ENCODE measurements around the gene SCT.
A peak's percentile ranks its signal among the peaks of the same experiment; 100 is the strongest.

SCT gene

GRCh38 chr11:608791-609251, 18.2 kb downstream of the SCT start:
- no peak for TF ChIP-seq CTCF (conservative IDR thresholded peaks at IDR 0.05; ENCODE audit: low read depth, low read length)
- DNase-seq (ENCODE audit: low read depth): no peak

GRCh38 chr11:607971-608659, 18.9 kb downstream of the SCT start:
- no peak for TF ChIP-seq CTCF (conservative IDR thresholded peaks at IDR 0.05; ENCODE audit: low read depth, low read length)
- no peak overlapping the region for H3K4me3 ChIP-seq (ENCODE audit: low read depth, low read length)
- DNase-seq (ENCODE audit: low read depth): no peak

More at GRCh38 chr11:608791-609251, 18.2 kb downstream of the SCT start:
- no peak overlapping the region for H3K4me3 ChIP-seq (ENCODE audit: low read depth, low read length)

- no peak for DNase-seq (ENCODE audit: low read depth)
- no peak overlapping the region for H3K4me3 ChIP-seq (ENCODE audit: low read depth, low read length)
- no peak for TF ChIP-seq CTCF (conservative IDR thresholded peaks at IDR 0.05; ENCODE audit: low read depth, low read length)
Observed at GRCh38 chr11:607020-607780, 19.8 kb downstream of the SCT start.

- H3K4me3 ChIP-seq (ENCODE audit: low read depth, low read length): no peak overlapping the region
- TF ChIP-seq CTCF (conservative IDR thresholded peaks at IDR 0.05; ENCODE audit: low read depth, low read length): no peak
- peak; percentile 31 for DNase-seq (ENCODE audit: low read depth)
Observed at GRCh38 chr11:606245-606644, 20.7 kb downstream of the SCT start.

- no peak for DNase-seq (ENCODE audit: low read depth)
- no peak for TF ChIP-seq CTCF (conservative IDR thresholded peaks at IDR 0.05; ENCODE audit: low read depth, low read length)
- H3K4me3 ChIP-seq (ENCODE audit: low read depth, low read length): no peak overlapping the region
Observed at GRCh38 chr11:605286-606129, 21.5 kb downstream of the SCT start.

- H3K4me3 ChIP-seq (ENCODE audit: low read depth, low read length): no peak overlapping the region
- no peak for TF ChIP-seq CTCF (conservative IDR thresholded peaks at IDR 0.05; ENCODE audit: low read depth, low read length)
- no peak for DNase-seq (ENCODE audit: low read depth)
Observed at GRCh38 chr11:603154-603553, 23.8 kb downstream of the SCT start.
